ENCODE measurements around the gene IL17RA.
A peak's percentile ranks its signal among the peaks of the same experiment; 100 is the strongest.

IL17RA gene

DNA sequence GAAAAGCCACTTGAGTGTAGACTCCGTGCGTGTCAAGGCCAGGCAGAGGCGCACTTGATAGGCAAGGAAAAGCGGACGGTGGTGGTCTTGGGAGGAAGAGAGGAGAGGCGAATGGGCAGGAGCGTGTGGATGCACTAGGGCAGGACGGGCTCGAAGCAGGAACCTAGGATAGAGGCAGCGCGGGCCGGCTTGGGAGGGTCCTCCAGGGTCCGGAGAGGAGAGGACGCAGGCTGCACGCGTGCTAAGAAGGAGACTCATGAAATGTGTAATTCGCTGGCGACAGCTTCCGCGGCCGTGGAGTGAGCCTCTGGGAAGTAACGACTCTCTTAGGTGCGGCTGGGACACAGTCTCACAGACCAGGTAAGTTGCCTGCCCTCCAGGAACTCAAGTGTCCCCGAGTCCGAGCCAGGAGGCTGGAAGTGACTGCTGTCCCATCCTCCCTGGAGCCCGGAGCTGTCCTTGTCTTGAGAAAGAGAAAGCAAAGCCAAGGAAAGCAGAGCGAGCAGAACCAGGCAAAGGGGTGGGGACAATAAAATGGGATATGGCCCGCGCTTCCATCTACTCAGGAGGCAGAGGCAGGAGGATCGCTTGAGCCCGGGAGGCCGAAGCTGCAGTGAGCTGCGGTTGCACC is 874 bp upstream of the IL17RA start:
- no peak for DNase-seq (ENCODE audit: low read depth in 3 of 3, low spot score in 1 of 3)

DNA sequence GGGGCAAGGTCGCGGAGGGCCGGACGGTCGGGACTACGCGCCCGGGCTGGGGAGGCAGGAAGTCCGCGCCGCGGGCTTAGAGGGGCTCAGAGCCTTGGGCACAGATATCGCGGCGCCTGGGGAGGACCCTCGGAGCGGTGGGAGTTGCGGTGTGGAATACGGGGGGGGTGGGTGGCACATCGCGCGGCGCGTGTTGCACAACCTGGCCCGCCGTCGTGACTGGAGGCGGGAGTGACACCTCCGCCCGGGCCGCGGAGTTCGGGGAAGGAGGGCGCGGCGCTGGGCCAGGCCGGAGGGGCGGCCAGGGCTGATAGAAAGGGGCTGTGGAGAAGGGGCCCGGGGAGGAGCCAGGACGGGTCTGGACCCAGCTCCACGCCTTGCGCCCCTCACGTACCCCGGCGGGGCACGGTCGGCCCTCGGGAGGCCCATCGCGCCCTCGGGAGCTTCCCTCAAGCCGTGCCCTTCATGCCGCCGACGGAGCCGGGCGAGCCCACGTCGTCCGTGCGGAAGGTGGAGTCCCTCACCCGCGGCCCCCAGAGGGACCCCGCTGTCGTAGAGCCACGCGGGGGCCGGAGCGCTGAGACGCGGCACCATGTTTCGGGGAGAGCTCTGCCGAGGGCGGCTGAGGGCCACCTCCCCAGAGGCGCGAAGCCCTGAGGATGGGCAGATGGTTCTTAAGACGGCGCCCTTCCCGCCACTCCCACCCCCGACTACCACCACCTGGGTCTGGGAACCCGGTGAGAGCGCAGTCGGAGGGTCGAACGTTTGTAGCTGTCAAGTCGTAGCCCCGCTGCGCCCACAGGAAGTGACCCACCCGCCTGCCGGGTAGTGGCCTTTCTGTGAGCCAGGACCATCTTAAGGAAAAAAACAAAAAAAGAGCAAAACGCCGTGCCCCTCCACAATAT is 729 bp downstream of the IL17RA start:
- DNase-seq (ENCODE audit: low read depth in 3 of 3, low spot score in 1 of 3): peak in 1 of 3 donors; percentile 28

DNA sequence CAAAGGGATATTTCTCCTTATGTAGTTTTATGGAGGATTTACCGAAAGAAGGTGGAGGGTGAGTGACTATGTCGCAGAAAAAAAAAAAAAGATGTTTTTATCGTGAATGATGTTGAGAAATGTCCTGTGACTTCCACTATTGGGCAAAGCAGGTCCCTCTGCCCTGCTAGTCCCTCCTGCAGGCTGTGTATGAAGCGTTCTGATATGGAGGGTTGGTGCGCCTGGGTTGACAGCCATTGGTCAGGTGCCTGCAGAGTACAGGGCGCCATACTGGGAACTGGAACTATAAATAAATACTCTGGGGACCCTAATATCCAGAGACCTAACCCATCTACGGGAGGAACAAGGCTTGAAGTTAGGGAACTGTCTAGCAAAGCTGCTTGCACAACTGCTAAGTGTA is 1.5 kb downstream of the IL17RA start:
- no peak for DNase-seq (ENCODE audit: low read depth in 3 of 3, low spot score in 1 of 3)

DNA sequence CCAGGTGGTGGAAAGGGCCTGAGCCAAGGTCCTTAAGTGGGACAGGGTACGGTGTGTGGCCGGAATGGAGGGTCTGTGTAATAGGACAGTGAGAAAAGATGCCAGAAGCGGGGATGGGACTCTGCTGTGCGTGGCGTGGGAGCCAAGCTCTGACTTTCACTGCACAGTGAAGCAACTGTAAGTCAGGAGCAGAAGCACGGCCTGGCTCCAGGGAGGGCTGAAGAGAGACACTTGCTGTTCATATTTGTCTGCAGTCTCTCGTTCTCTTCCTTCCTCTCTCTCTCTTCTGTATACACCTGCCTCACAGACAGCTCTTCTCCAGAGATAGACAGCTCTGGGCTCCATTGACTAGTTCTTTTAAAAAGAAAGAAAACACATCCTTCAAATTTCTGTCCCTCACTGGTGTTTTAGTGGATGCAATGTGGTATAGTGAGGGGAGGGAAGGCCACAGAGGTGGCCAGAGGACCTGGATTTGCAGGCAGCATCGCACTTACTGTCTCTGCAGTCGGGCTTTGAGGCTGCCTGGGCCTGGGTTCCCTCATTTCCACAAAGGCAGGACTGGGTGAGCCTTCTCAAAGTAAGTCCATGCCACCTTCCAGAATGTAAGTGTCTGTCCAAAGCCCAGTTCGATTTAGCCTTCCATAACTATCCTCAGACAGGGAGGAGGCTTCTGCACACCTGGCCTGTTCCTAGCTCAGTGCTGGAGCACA is 2.1 kb downstream of the IL17RA start:
- DNase-seq (ENCODE audit: low read depth in 3 of 3, low spot score in 1 of 3): no peak

DNA sequence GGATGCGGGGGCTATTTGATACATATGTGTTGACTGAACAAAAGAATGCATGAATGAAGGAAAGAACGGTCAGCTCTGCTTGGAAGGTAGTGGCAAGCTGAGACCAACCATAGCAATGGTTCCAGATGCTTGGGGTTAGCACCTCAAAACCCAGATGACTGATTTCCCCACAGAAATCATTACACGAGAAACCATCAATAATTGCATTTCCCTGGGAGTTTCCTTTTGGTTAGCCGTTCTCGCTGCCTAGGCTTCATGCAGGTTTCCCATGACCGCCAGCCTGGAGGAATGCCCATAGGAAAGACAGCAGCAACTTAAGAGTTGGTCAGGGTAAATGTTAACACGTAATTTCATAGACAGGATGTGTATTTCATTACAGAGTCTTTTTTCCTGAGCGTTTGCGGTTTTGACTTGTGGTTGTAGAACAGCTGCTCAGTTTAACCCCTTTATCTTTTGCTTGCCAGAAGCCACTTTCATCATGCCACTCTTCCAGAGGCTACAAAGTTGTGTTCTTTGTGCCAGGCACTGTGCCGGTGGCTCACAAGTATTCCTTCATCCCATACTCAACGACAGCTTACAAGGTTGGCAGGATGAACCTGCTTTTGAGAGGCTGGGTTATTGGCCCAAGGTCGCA is 2.8 kb downstream of the IL17RA start:
- DNase-seq (ENCODE audit: low read depth in 3 of 3, low spot score in 1 of 3): no peak

DNA sequence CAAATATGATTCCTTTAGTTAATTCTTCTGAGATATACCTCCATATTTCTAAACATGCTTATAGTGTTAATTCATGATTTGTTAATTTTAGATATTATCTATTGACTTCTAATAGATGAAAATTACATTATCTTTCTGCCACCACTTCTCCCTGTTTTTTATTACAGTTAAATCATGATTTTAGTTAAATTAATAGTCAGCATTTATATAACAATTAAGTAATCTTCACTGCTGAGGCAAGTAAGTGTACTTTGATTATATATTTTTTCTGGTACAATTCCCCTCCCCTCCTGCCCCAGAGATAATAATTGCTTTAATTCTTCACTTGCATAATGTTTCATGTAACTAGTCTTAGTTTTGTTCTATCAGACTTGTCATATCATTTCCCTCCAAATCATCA is 5.8 kb downstream of the IL17RA start:
- DNase-seq (ENCODE audit: low read depth in 3 of 3, low spot score in 1 of 3): no peak

DNA sequence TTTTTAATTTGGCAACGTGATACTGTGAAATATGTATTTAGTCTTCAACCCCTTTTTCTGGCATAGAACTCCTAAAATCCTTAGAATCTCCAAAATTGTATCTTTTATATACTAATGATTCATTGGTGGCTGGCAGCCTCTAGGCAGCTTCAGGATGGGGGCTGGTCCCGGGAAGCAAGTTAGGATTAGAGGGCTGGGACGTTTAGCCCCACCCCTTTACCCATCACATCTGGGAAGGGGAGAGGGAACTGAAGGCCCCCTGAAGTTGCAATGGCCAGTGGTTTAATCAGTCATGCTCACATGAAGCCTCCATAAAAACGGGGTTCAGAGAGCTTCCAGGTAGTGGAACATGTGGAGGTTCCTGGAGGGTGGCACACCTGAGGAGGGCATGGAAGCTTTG is 7.1 kb downstream of the IL17RA start:
- DNase-seq (ENCODE audit: low read depth in 3 of 3, low spot score in 1 of 3): no peak

DNA sequence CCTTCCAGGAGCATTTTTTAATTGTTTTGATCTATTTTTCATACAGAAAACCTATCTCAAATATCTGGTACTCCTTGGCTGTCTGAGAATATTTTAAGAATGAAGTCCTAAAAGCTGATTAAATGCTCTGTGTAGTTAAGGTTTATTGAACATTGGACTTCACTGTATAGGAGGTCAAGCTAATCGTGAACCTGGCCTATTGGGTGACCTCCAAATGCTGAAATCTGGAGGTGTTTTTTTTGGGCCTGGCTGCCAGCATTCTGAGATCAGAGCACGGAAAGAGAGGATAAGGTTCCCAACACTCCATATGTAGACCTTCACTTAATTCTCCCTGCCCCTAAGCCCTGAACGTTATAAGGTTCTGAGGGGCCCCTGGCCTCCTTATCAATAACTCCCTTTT is 8.3 kb downstream of the IL17RA start:
- no peak for DNase-seq (ENCODE audit: low read depth in 3 of 3, low spot score in 1 of 3)

DNA sequence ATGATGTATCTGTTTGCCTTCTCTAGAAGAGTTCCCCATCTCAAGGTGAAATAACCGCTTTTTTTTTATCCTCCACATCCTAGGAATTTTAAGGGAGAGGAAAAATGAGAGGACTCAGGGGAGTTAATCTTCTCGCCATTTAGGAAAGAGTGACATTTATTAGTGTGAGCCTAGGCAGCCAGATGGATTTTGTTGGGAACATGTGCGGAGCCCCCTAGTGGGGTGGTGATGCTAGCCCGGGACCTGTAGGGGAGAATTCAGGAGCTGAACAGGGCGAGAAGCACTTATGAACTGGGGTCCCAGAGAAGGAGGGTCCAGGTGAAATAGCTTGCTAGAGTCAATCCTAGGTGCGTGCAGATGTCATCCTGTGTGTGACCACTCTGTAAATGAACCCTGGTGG is 10.7 kb downstream of the IL17RA start:
- no peak for DNase-seq (ENCODE audit: low read depth in 3 of 3, low spot score in 1 of 3)

DNA sequence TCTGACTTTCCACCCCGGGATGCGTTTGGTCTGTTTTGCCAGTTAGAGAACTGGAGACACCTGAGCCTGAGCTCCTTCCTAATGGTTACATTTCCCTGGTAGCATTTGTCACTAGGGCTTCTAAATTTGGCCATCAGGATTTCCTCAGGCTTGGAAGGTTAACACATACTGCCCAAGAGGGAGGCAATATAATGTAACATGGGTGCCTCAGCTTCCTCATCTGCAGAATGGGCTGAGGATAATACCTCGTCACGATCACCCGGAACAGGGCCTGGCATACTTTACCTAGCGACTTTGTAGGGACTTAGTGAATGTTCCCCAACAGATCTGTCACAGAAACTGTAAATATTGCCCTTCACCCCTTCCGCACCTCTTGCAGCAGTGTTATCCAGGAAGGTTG is 11.3 kb downstream of the IL17RA start:
- DNase-seq (ENCODE audit: low read depth in 3 of 3, low spot score in 1 of 3): no peak

DNA sequence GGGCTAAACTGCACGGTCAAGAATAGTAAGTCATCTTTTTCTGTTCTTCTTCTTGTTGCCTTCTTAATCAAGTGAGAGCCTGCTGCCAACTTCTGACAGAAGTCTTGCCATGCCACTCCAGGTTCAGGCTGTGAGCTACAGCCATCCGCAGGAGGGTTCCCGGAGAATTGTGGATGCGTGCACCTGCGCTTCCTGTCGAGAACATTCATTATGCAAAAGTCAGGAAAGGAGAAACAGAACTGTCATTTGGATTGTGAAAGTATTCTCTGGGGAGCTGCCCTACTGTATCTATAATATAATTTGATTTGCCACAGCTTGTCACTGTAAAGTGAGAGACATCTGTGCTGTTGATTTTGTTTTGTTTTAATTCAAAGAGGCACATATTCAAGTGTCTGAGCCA is 12.3 kb downstream of the IL17RA start:
- DNase-seq (ENCODE audit: low read depth in 3 of 3, low spot score in 1 of 3): no peak

DNA sequence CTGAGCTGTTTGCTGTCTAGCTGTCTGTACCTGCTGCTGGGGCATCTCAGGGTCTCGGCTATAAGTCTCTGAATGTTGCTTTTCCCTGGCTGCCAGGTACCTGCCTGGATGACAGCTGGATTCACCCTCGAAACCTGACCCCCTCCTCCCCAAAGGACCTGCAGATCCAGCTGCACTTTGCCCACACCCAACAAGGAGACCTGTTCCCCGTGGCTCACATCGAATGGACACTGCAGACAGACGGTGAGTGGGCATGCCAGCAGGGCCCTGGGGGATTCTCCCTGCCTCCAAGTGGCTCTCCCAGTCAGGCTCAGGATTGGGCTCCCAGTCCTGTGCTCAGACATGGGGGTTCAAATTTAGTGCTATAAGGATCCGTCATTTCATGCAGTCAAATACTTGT is 12.9 kb downstream of the IL17RA start:
- DNase-seq (ENCODE audit: low read depth in 3 of 3, low spot score in 1 of 3): no peak

DNA sequence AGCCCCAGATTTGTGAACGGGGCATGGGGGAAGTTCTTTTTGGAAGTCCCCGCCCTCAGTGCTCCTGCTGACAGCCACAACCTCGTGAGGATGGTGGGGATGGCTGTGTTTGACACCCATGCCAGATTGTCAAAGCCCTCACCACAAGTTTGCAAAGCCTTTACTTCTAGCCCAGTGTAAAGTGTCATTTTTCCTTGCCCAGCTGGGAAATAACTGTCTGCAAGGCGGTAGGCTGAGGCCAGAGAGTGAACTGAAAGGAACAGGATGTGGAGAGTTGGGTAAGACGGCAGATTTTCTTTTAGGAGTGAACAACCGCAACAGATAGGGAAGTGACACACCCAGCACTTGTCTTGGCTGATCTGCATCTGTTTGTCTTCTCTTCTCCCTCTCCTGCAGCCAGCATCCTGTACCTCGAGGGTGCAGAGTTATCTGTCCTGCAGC is 13.6 kb downstream of the IL17RA start:
- DNase-seq (ENCODE audit: low read depth in 3 of 3, low spot score in 1 of 3): no peak

DNA sequence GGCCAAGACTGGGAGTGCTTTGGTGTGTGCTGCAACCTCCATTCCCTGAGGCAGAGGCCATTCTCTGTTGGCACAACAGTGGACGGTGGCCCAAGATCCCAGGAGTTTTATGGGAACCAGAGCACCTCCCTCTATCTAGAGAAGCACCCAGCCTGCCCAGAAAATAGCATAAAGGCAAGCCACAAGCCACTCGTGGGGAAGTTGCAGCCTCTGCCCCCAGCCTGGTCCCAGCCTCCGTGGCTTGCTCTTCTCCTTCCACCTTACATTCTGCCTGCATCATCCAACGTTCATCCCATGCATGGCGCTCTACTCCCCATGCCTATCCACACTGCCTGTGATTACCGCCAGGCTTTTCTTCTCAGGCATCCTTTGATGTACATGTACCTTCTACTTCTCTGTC is 15.8 kb downstream of the IL17RA start:
- no peak for DNase-seq (ENCODE audit: low read depth in 3 of 3, low spot score in 1 of 3)

DNA sequence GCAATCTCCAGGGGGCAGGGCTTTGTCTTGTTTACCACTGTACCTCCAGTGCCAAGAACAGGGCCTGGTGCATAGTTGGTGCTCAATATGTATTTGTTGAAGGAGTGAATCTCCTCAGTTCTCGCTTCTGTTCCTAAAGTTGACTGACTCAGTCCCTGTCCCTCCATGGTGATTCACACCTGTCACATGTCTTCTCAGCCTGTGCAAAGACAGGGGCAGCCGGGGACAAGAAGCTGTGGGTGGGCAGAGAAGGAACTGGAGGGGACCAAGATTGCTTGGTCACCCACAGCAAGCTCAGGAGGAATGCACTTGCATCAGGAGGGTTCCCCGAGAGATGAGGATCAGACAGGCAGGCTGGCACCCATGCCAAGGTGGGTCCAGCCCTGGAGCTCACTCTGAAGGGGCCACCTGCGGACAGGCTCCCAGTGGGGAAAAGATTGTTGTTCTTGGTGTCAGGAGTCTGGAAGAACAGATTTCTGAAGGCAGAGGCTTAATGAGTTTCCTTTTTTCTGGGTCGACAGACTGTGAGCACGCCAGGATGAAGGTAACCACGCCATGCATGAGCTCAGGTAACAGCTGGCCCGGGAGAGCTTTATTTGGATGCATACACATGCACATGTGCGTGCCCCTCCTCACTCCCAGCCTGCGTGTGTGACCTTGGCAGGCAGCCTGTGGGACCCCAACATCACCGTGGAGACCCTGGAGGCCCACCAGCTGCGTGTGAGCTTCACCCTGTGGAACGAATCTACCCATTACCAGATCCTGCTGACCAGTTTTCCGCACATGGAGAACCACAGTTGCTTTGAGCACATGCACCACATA is 16.9 kb downstream of the IL17RA start:
- no peak for DNase-seq (ENCODE audit: low read depth in 3 of 3, low spot score in 1 of 3)

DNA sequence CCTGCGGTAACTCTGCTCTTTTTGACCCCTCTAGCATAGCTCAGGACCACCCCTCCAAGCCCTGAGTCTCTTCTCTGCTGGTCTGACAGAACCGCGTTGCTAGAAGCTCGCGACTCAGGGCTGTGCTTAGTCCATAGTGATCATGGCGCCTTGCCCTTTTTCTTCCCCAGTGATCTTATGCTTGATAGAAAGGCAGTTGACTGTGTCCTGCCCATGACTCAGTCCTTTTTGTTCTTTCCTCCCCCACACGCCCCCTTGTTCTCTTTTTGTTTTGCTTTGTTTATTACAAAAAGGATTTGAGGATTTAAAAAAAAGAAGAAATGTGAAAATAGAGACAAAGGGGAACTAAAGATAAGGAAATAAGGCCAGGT is 17.5 kb downstream of the IL17RA start:
- no peak for DNase-seq (ENCODE audit: low read depth in 3 of 3, low spot score in 1 of 3)

DNA sequence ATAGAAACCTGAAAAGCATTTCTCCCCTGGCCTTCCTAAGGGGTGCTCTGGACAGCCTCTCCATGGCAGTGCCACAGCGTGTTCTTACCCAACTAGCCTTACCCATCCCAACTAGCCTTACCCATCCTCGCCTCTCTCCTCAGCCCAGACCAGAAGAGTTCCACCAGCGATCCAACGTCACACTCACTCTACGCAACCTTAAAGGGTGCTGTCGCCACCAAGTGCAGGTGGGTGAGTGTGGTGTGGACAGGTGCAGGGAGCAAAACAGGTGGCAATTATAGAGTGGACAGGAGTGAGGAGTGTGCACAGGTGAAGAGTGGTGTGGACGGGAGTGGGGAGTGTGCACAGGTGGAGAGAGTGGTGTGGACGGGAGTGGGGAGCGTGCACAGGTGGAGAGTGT is 18.6 kb downstream of the IL17RA start:
- DNase-seq (ENCODE audit: low read depth in 3 of 3, low spot score in 1 of 3): no peak

DNA sequence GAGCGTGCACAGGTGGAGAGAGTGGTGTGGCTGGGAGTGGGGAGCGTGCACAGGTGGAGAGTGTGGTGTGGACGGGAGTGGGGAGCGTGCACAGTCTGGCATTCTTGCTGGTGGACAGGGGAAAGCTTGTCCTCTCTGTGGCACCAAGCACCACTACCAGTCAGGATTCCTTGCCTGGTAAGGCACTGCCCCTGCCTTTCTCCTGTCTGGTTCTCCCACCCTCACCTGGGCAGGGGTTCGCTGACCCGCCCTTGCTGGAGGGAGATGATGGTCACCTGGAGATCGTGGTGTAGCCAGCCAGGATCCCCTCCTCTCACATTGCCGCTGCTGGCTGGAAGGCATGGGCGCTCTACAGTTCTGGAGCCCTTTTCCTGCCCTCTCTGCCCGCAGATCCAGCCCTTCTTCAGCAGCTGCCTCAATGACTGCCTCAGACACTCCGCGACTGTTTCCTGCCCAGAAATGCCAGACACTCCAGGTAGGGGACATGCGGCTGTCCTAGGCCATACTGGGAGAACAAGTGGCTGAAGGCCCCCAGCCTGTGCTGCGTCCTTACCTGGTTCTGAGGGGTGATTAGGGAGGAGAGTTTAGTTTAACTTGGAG is 19.6 kb downstream of the IL17RA start:
- no peak for DNase-seq (ENCODE audit: low read depth in 3 of 3, low spot score in 1 of 3)

DNA sequence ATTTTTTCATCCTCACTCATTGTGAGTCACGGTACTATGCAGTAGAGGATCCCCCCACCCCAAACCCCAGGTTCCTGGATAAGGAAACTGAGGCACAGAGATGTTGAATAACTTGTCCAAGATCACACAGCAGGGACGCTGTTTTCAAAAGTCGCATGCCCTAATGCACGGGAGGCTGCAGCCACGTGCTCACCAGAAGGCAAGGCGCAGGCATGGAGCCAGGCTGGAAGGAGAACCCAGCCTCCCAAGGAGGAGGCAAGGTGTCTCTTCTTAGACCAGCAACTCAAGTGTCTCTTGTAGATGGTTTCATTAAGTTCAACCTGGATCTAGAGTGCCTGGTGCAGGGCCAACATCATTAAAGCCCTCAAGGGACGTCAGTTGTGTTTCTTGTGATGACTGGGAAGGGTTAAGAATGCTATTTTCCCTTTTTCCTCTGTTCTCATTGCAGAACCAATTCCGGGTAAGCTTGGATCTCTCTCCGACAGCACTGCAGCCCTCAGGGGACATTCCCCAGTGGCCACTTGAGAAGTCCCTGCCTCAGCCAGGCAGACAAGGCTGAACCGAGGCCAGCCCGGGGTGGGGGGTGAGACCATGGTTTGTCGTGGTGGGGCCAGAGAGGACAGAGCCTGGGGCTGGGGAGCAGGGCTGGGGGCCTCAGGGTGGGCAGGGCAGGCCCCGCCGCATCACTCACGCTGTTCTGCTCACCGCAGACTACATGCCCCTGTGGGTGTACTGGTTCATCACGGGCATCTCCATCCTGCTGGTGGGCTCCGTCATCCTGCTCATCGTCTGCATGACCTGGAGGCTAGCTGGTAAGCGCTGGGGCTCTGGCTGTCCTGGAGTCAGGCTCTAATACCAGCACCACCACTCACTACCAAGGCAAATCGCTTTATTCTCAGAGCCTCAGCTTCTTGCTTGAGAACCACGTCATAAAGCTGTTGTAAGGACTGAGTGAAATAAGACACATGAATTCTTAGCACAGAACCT is 20.6 kb downstream of the IL17RA start:
- DNase-seq (ENCODE audit: low read depth in 3 of 3, low spot score in 1 of 3): no peak

Measured in stimulated activated CD4-positive, alpha-beta T cell treated with anti-CD3 and anti-CD28 coated beads, TNF-alpha, amount 100 ng/mL, for 1 hour (primary cell).